NCI-H748 treated with DMSO at 0.1 percent for 48 hours (cell line): ENCODE measurements around the gene SLC7A8.

Experiments used
- DNase-seq: peaks from one replicate; lab custom pipeline; 2025; lab: John Stamatoyannopoulos, UW

Gene SLC7A8

GRCh38 chr14:23094666-23095195 is 88.7 kb downstream of the SLC7A8 start, which contains the start of gene ACIN1:
Gene ACIN1, minus strand, starts transcription at chr14:23095136. Its CDS starts 24 bp downstream, at chr14:23095112.
- no peak for DNase-seq

- DNase-seq = no peak
Measured at GRCh38 chr14:23093991-23094665, 89.3 kb downstream of the SLC7A8 start.

DNA sequence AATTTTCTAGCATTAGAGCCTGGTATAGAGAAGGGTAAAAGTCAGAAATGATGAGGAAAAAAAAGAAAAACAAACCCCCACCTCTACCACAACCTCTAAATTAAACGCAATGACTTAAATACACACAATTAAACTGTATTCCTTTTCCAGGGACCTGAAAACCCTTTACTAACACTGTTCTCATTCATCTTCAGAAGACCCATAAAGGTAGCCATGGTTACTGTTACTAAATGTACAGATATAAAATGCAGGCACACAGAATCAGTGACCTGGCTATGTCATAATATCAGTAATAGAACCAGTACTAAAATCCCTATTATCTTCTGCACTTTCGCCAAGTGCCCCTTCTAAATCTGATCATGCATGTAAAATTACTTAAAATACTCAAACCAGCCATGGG is 89.9 kb downstream of the SLC7A8 start:
- no peak for DNase-seq

DNA sequence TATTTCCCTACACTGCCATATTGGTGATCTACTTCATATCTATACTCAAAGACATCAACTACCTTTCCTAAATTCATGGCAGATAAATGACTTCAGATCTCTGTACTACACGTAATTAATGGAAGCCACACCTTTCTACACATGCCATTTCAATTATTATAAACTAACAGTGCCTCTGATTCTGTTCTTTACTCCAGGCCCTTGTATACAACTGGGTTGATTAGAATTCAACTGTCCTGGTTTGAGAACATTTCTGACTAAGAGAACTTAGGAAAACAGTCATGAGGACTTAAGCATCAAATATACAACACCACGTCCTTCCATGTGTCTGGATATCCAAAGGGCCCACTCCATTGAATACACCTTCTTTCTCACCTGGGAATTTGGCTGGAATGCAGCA is 90.4 kb downstream of the SLC7A8 start:
- DNase-seq = no peak

DNA sequence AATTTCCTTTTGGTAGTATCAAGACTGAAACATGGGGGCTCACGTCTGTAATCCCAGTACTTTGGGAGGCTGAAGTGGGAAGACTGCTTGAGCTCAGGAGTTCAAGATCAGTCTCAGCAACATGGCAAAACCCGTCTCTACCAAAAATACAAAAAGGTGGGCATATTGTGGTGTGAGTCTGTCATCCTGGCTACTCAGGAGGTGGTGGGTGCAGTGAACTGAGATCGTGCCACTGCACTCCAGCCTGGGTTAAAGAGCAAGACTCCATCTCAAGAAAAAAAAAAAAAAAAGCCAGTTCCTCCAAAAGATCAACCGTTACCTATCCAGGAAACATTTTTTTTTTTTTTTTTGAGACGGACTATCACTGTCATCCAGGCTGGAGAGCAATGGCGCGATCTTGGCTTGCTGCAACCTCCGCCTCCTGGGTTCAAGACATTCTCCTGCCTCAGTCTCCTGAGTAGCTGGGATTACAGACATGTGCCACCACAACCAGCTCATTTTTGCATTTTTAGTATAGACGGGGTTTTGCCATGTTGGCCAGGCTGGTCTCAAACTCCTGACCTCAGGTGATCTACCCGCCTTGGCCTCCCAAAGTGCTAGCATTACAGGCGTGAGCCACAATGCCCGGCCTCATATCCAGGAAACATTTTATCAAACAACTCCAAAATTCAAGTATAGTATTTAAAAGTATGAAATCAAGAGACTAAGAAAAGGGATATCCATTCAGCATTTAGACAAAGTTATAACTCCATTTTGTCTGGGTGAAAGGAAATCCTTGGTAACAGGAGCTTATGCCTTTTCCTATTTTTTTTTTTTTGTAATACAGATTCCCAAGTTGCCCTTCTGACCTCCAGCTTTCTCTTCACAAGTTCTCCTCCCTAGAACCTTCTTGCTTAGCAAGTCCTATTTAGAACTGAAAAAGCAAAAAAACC is 91.9 kb downstream of the SLC7A8 start:
- DNase-seq = no peak

- DNase-seq = no peak
Measured at GRCh38 chr14:23090254-23090636, 93.2 kb downstream of the SLC7A8 start.

- no peak for DNase-seq
Measured at GRCh38 chr14:23089498-23090253, 93.8 kb downstream of the SLC7A8 start.

DNA sequence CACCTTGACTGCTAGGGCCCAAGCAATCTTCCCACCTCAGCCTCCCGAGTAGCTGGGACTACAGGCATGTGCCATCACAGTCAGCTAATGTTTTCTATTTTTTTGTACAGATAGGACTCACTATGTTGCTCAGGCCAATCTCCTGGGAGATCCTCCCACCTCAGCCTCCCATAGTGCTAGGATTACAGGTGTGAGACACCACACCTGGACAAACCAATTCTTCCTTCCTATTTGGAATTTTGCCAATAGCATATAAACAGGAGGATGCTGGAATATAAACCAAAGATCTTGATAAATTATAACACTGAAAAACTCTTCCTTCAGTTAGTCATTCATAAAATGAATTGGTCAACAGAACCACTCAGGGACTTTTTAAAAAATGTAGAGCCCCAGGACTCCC is 96.9 kb downstream of the SLC7A8 start:
- no peak for DNase-seq

GRCh38 chr14:23085458-23085857 is 98.0 kb downstream of the SLC7A8 start:
- DNase-seq = no peak

DNA sequence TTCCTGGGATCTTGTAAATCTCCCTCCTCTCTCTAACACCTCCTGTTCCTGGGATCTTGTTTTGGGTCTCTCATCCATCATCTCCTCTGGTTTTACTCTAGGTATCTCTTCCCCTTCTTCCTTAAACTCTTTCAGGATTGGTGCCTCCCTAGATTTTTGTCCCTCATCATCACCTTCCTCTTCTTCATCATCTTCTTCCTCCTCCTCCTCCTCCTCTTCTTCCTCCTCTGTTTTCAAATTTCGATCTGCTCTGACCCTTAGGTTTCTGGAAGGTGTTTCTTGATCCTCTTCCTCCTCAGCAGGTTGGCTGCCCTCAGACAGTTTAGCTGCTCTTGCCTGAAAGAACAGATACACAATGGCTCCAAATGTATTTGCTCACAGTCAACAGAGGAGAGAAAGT is 103.0 kb downstream of the SLC7A8 start:
- no peak for DNase-seq

GRCh38 chr14:23079716-23080115 is 103.7 kb downstream of the SLC7A8 start:
- DNase-seq = no peak

GRCh38 chr14:23078692-23079116 is 104.8 kb downstream of the SLC7A8 start:
- DNase-seq = no peak

DNA sequence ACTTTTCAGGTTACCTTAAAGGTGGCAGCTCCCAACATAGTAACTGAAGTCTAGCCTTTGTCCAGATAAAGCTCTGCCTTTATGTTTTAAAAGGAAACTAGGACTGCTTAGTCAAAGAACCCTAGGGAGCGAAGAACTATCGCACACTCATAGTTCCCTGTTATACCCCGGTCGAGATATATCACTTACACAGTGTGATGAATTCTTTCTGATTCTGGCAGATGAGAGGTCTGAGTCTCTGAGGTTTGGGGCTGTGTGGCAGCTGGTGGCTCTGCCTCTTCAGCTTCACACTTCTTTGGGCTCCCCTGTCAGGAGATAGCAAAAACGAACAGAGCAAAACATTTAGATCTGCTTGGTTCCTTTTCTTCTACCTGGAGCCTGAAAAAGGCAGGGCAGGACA is 105.5 kb downstream of the SLC7A8 start:
- no peak for DNase-seq

DNA sequence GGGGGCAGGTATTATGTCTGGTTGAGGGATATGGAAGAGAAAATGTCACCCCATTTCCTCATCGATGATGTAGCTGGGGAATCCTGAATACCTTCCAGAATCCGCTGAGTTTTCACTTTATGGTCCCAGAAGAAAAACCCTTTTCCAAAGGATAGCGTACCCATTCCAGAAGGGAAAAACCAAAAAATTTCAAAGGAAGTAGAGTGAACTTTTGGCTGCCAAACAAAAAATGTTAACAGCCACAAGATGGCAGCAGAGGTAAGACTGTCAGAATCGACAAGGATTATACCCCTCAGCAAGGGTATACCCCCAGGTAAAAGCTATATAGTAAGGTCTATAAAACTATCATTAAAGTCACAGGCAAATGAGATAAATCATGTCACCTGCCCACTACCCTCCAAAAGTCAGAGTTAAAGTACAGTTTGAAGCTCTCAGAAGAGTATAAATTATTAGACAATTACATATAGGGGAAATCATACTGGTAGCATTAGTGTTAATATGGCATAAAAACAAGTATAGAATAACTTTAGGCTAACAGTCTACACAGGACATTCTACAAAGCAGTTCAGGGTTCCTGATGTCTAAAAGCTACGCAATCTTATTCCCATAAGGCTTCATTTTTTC is 106.6 kb downstream of the SLC7A8 start:
- DNase-seq = no peak
